GM18499 (cell line): ENCODE measurements around the gene SLC35A2.
"Not testable (repeated sequence)": the region's sequence is repeated elsewhere in the genome, so short reads cannot be mapped to it uniquely, and the experiment has no call there.

Source experiments
- ATAC-seq: cut with Tn5 transposase; IDR thresholded peaks from one replicate; pipeline ENCODE4 v1.9.1; 2021; ENCODE audit warnings: moderate number of reproducible peaks; ENCODE audit not compliant: insufficient read depth, unreplicated experiment

Gene SLC35A2

GRCh38 chrX:48864210-48864609 lies 47.2 kb downstream of the SLC35A2 start:
- no peak for ATAC-seq

GRCh38 chrX:48854898-48855297 lies 56.5 kb downstream of the SLC35A2 start:
- no peak for ATAC-seq

DNA sequence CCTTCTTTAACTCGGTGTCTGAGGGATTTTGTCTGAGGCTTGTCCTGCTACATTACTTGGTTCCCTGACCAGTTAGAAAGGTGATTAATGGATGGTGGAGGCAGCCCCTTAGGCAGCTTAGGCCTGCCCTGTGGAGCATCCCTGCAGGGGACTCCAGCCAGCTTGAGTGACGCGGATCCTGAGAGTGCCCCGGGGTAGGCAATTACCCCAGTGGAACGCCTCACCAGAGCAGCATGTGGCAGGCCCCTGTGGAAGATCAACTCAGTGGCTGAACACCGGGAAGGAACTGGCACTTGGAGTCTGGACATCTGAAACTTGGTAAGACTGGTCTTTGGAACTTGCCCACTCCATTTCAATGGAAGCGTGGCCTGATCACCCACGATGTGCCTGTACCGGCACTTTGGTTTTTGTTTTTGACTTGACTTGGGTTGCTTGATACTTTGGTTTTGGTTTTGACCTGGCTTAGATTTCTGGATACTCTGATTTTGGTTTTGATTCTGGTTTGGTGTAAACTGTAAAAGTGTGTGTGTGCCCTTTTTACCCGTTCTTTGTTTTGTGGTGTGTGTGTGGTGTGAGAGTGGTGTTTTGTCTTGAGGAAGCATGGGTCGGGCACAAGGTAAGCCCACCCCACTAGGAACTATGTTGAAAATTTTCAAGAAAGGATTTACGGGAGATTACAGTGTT lies 57.2 kb downstream of the SLC35A2 start:
- ATAC-seq: not testable (repeated sequence)

DNA sequence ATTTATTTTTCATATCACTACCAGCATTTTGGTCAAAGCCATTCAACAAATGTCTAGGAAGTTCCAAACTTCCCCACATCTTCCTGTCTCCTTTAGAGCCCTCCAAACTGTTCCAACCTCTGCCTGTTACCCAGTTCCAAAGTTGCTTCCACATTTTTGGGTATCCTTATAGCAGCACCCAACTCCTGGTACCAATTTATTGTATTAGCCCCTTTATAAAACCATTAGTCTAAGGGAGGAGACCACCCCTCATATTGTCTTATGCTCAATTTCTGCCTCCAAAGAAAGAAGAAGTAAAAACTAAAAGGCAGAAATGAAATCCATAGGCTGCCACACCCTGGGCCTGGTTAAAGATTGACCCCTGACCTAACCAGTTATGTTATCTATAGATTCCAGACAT lies 58.0 kb downstream of the SLC35A2 start:
- not testable (repeated sequence) for ATAC-seq
